ENCODE results near the gene LBHD2. TPM values are rescaled to one million over a fixed set of nuclear protein-coding genes. Genes with fewer than 3 reads are reported as not detected.

LBHD2 gene
- polyA plus RNA-seq, 1 of the 3 experiments (the other 2 are of a cell fraction): not detected

DNA sequence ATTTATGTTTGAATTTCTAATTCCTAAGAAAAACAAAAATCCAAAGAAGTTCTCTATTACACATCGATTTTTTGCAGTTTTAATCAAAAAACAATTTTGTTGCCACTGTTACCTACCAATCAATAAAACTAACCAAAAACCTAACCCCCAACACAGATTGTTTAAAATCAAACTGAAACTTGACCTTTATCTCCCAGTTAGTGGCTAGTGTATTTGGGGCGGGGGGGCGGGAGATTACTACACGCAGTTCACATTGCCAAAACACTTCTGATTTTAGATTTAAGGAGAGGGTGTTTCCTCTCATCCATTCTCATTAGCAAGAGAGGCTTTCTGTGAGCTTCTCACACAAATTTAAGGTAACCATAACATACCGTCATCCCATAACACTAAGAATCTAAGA lies 33.1 kb upstream of the LBHD2 start:
- Histone ChIP-seq H3K79me2 (ENCODE audit: insufficient read depth) (peaks cover 100% of the 10 kb centered on the region), H4K20me1 (ENCODE audit: insufficient read depth) (peaks cover 98% of the 10 kb centered on the region), H3K4me3 (ENCODE audit: low read depth in 2 of 2, low read length in 1 of 2) (no peak overlapping the region), H3K27me3 (ENCODE audit: insufficient read depth) (no peaks in the 10 kb centered on the region), H3K4me2 (no peak overlapping the region), H3K36me3 (replicated peaks in 1 of 2; ENCODE audit: control insufficient read depth in 1 of 2, insufficient read depth in 2 of 2, low read length in 1 of 2) (peaks cover 5 to 10% of the 10 kb centered on the region in 2 experiments), H3K4me1 (ENCODE audit: control insufficient read depth in 1 of 2, insufficient read depth in 2 of 2, low read depth in 1 of 2, low read length in 1 of 2) (peaks cover 14 to 16% of the 10 kb centered on the region in 2 experiments; a peak in 2 of 4 replicates), H3K9ac (no peak overlapping the region), H2AFZ (ENCODE audit: low read depth) (no peak overlapping the region), H3K9me2 (no peaks in the 10 kb centered on the region), H3K9me3 (no peaks in the 10 kb centered on the region), H3F3A (replicated peaks; ENCODE audit: insufficient read depth) (no peaks in the 10 kb centered on the region), H3K27ac (ENCODE audit: low read depth in 2 of 2, low read length in 1 of 2) (no peak overlapping the region)
- DNase-seq: no peak
- ChIA-PET CTCF (interaction anchor here (1.5 kb wide), 1 partner anchor 25 kb away, joined by 5 read pairs; no protein-coding TSS in a partner anchor), POLR2A (no interaction called here)
- TF ChIP-seq TCF12 (IDR thresholded peaks at IDR 0.05) (no peak), GABPA (IDR thresholded peaks at IDR 0.05; ENCODE audit: low read depth) (no peak), RAD21 (IDR thresholded peaks at IDR 0.05; ENCODE audit: low read length) (no peak), NRF1 (IDR thresholded peaks at IDR 0.05; ENCODE audit: low read depth, low read length) (no peak), TAF1 (IDR thresholded peaks at IDR 0.05; ENCODE audit: borderline replicate concordance, low read depth, low read length) (no peak), ELF1 (IDR thresholded peaks at IDR 0.05) (no peak), CHD2 (IDR thresholded peaks at IDR 0.05; ENCODE audit: low read length, partially characterized antibody) (no peak), NFIC (IDR thresholded peaks at IDR 0.05; ENCODE audit: borderline replicate concordance) (no peak), EP300 (IDR thresholded peaks at IDR 0.05; ENCODE audit: borderline replicate concordance in 1 of 2, low read depth in 1 of 2, low read length in 1 of 2) (no peak), MEF2A (IDR thresholded peaks at IDR 0.05; ENCODE audit: borderline replicate concordance, low read depth) (no peak), RFX5 (IDR thresholded peaks at IDR 0.05; ENCODE audit: low read length) (no peak), JUND (IDR thresholded peaks at IDR 0.05) (no peak), EZH2phosphoT487 (IDR thresholded peaks at IDR 0.05; ENCODE audit: borderline replicate concordance, low read depth) (no peak), SMC3 (IDR thresholded peaks at IDR 0.05; ENCODE audit: low read depth, low read length) (no peak), FOXM1 (IDR thresholded peaks at IDR 0.05; ENCODE audit: low read depth) (no peak), MXI1 (IDR thresholded peaks at IDR 0.05; ENCODE audit: low read depth, low read length) (no peak), YY1 (IDR thresholded peaks at IDR 0.05; ENCODE audit: low read depth) (no peak)
- TF ChIP-seq, protein P1, sequence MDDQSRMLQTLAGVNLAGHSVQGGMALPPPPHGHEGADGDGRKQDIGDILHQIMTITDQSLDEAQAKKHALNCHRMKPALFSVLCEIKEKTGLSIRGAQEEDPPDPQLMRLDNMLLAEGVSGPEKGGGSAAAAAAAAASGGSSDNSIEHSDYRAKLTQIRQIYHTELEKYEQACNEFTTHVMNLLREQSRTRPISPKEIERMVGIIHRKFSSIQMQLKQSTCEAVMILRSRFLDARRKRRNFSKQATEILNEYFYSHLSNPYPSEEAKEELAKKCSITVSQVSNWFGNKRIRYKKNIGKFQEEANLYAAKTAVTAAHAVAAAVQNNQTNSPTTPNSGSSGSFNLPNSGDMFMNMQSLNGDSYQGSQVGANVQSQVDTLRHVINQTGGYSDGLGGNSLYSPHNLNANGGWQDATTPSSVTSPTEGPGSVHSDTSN (IDR thresholded peaks at IDR 0.05): no peak
- TF ChIP-seq, protein P2, sequence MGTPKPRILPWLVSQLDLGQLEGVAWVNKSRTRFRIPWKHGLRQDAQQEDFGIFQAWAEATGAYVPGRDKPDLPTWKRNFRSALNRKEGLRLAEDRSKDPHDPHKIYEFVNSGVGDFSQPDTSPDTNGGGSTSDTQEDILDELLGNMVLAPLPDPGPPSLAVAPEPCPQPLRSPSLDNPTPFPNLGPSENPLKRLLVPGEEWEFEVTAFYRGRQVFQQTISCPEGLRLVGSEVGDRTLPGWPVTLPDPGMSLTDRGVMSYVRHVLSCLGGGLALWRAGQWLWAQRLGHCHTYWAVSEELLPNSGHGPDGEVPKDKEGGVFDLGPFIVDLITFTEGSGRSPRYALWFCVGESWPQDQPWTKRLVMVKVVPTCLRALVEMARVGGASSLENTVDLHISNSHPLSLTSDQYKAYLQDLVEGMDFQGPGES (IDR thresholded peaks at IDR 0.05; ENCODE audit: low read depth, low read length): no peak
- TF ChIP-seq, protein P3, sequence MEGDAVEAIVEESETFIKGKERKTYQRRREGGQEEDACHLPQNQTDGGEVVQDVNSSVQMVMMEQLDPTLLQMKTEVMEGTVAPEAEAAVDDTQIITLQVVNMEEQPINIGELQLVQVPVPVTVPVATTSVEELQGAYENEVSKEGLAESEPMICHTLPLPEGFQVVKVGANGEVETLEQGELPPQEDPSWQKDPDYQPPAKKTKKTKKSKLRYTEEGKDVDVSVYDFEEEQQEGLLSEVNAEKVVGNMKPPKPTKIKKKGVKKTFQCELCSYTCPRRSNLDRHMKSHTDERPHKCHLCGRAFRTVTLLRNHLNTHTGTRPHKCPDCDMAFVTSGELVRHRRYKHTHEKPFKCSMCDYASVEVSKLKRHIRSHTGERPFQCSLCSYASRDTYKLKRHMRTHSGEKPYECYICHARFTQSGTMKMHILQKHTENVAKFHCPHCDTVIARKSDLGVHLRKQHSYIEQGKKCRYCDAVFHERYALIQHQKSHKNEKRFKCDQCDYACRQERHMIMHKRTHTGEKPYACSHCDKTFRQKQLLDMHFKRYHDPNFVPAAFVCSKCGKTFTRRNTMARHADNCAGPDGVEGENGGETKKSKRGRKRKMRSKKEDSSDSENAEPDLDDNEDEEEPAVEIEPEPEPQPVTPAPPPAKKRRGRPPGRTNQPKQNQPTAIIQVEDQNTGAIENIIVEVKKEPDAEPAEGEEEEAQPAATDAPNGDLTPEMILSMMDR (IDR thresholded peaks at IDR 0.05): no peak
- 94% methylated on average over 5 of the region's 5 CpGs for WGBS (ENCODE audit: low lambda C conversion rate)
